Heart right ventricle (tissue), 16 donors: ENCODE results near the gene CDK19. TPM values are rescaled to one million over a fixed set of nuclear protein-coding genes. Genes with fewer than 3 reads are reported as not detected.
A peak's percentile ranks its signal among the peaks of the same experiment; 100 is the strongest.

Experiments
- ATAC-seq, 8 donors: fragments of 200-7000 bp; cut with Tn5 transposase; one replicate each; pipeline ENCODE4 v1.9.1; 2020; ENCODE audit warnings: mild to moderate bottlenecking in 8 of 8, moderate library complexity in 8 of 8, moderate number of reproducible peaks in 1 of 8
- DNase-seq, 2 donors: peaks; one replicate each; pipeline ENCODE4 v3.0.0-alpha.2; 2020
- H3K27ac ChIP-seq, 10 donors: fragments of 200-600 bp; sonication (generic) in 2 of 10; one replicate each; pipeline versions ENCODE4 v1.5.0 to v1.8.0; 2020 to 2022; ENCODE audit warnings: mild to moderate bottlenecking in 3 of 10
- H3K27me3 ChIP-seq, 7 donors: fragments of 200-600 bp; one replicate each; pipeline ENCODE4 v1.8.0; 2021 to 2022; ENCODE audit warnings: mild to moderate bottlenecking in 2 of 7
- H3K36me3 ChIP-seq, 9 donors: fragments of 200-600 bp; sonication (generic) in 1 of 9; one replicate each; pipeline versions ENCODE4 v1.5.0 to v1.8.0; 2020 to 2022; ENCODE audit warnings: mild to moderate bottlenecking in 2 of 9
- H3K4me1 ChIP-seq, 9 donors: fragments of 200-600 bp; sonication (generic) in 1 of 9; one replicate each; pipeline versions ENCODE4 v1.5.0 to v1.8.0; 2020 to 2022; ENCODE audit warnings: mild to moderate bottlenecking in 4 of 9
- H3K4me3 ChIP-seq, 10 donors: fragments of 200-600 bp; sonication (generic) in 2 of 10; one replicate each; pipeline versions ENCODE4 v1.5.0 to v1.8.0; 2020 to 2022; ENCODE audit warnings: mild to moderate bottlenecking in 7 of 10, moderate library complexity in 2 of 10
- H3K9me3 ChIP-seq, 11 donors: fragments of 200-600 bp in 10 of 11; sonication (generic) in 2 of 11; one replicate each; pipeline versions ENCODE4 v1.5.0 to v1.8.0; 2013 to 2022; ENCODE audit warnings: mild to moderate bottlenecking in 2 of 11, control low read depth in 1 of 11, moderate library complexity in 1 of 11
- WGBS, 2 donors: extraction: QIAGEN DNeasy Blood & Tissue Kit; methylation state at CpG; one replicate each; pipeline ENCODE4 v1.1.7; 2013; ENCODE audit warnings: inconsistent platforms in 1 of 2; 5-methylcytosine and 5-hydroxymethylcytosine counted together
- intact Hi-C, 10 donors: fragments of 100-400 bp; cut with DNase I; formaldehyde crosslinking; loops; one replicate each; pipeline versions ENCODE4 v1.11.1 to v1.14.2; 2022
- polyA plus RNA-seq, 2 donors: library from polyadenylated mRNA; stranded (reverse); fragments of 200-250 nt; gene quantifications; one replicate each; pipeline ENCODE4 v1.2.3, GENCODE V29; 2013
- total RNA-seq, 10 donors: library from RNA; stranded (reverse); fragmentation: NEBNext Ultra II Directional in 3 of 10; extraction: Animal tissue kit (Norgen Biotek cat#: 25700) in 3 of 10; gene quantifications; one replicate each; pipeline versions ENCODE4 v1.2.1 to v1.2.4, GENCODE V29; 2021 to 2023
- TF ChIP-seq, protein P1 (sequence below), 9 donors: fragments of 200-600 bp; sonication (generic) in 2 of 9; IDR thresholded peaks; one replicate each; pipeline versions ENCODE4 v1.5.0 to v1.8.0; 2021 to 2022; ENCODE audit warnings: antibody characterized with exemption in 9 of 9, mild to moderate bottlenecking in 5 of 9, moderate library complexity in 1 of 9
- donor health status: Arrhythmogenic right ventricular cardiomyopathy.
- donor health status: ischemic (EF 13 %, LVEDD 7.1; RV severe dilation, severe dysfunction).
- donor health status: healthy with polysubstance abuse.
- donor health status: DM: no; HTN: yes; CAD: no.
- donor health status: DM: no; HTN: no; CAD: no.
- donor health status: ischemic (EF 25% LVEDD 6.9; RV normal size, moderate dysfunction).
- donor health status: ischemic (EF 25% LVEDD 5.7; RV mildly dilated, moderate dysfunction).
- donor health status: healthy.
- donor health status: DM: yes; HTN: yes; CAD: no.
- donor health status: Ischemic cardiomyopathy.
- donor health status: ischemic (EF 35%, LVEDD 5.7; RV mildly dilated, moderate dysfunction).
- donor health status: nonischemic (EF 11% LVEDD 7.7; RV severe dilation, severe dysfunction).
- donor health status: DM: yes; HTN: yes; CAD: no.
- donor health status: PGD.
- donor health status: ischemic (EF 29% LVEDD 5.4; RV normal size, mild dysfunction).
- donor health status: nonischemic (EF 23%, LVEDD 6.1; RV moderate dilation, normal function).

CDK19 gene
- total and polyA plus RNA-seq, 12 donors: 3.9 to 13.0 (median 8.4) TPM

DNA sequence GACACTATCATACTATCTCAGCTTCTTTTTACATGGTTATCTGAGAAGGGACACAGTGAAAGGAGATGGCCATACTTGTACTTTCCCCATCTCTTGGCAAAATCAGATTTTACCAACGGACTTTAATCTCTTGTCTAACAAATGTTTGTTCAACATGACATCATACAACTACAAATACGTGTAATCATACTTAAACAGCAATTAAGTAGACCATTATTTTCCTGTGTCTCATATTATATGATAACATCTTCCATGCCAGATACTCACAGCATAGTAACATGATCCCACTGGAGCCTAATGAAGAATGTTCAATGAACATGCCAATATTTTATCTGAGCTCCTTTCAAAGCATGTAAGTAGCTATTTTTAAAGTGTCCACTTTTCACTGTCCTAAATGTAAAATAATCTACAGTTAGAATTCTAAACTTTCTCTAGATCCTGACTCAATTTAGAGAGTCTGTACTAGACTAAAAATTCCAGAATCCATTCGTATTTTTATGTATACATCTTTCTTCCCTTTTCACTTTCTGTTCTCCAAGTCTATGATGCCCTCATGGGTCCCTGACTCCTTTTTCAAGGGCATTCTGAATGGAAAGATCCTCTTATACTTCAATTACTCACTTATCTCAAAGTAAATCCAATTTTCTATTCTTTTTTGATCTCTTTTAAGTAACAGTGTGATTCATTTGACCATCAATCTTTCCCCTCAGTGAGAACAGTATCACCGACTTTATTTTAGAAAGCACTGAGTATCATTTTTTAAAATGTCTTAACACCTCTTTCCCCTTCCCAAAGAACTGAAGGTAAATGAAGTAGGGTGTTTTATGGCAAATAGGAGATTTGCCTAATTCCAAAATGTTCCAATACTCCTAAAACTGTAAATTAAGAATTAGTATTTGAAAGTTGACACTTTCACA, 133.5 kb downstream of the CDK19 start:
- Histone ChIP-seq H3K4me3 (no peak overlapping the region), H3K36me3 (no peaks in the 10 kb centered on the region), H3K27me3 (no peaks in the 10 kb centered on the region), H3K27ac (peak overlapping the region in 7 of 10 donors; percentile 27 to 61 (median 42)), H3K4me1 (peaks cover 0 to 24% (median 13%) of the 10 kb centered on the region in 9 donors), H3K9me3 (no peaks in the 10 kb centered on the region)
- intact Hi-C loops: loop anchor here (1.0 to 10.0 kb wide), 12 partner anchors 133 to 316 kb away; partner anchors contain the start of genes AMD1 (in 3 of the 10) and CDK19 (in 1 of the 10)
- WGBS, 2 donors: 37 to 42% methylated on average over 4 of the region's 4 CpGs
- DNase-seq (no peak), ATAC-seq (peak in 5 of 8 donors; percentile 14 to 47 (median 39))
- TF ChIP-seq, protein P1, sequence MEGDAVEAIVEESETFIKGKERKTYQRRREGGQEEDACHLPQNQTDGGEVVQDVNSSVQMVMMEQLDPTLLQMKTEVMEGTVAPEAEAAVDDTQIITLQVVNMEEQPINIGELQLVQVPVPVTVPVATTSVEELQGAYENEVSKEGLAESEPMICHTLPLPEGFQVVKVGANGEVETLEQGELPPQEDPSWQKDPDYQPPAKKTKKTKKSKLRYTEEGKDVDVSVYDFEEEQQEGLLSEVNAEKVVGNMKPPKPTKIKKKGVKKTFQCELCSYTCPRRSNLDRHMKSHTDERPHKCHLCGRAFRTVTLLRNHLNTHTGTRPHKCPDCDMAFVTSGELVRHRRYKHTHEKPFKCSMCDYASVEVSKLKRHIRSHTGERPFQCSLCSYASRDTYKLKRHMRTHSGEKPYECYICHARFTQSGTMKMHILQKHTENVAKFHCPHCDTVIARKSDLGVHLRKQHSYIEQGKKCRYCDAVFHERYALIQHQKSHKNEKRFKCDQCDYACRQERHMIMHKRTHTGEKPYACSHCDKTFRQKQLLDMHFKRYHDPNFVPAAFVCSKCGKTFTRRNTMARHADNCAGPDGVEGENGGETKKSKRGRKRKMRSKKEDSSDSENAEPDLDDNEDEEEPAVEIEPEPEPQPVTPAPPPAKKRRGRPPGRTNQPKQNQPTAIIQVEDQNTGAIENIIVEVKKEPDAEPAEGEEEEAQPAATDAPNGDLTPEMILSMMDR (IDR thresholded peaks at IDR 0.05): no peak

DNA sequence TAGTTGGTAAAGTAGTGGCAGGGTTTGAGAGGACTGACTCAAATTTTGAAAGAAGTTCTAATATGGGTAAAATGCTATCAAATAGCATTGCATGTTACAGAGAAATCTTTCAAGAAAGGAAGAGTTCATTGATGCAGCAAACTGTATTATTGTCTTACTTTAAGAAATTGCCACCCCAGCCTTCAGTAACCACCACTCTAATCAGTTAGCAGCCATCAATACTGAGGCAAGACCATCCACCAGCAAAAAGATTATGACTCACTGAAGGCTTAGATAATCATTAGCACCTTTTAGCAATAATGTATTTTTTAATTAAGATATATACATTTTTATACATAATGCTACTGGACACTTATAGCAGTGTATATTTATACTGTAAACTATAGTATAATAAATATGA, 138.9 kb downstream of the CDK19 start:
- intact Hi-C loops: loop anchor here in 1 of 10 donors (10.0 kb wide), 1 partner anchor 142 kb away; no protein-coding TSS in a partner anchor
- no peak for ATAC-seq

DNA sequence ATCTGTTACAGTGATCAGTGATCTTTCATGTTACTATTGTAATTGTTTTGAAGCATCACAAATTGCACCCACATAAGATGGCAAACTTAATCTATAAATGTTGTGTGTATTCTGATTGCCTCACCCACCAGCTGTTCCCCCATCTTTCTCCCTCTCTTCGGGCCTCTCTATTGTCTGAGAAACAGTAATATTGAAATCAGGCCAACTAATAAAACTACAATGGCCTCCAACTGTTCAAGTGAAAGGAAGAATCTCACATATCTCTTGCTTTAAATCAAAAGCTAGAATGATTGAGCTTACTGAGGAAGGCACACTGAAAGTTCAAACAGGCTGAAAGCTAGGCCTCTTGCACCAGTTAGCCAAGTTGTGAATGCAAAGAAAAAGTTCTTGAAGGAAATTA, 141.2 kb downstream of the CDK19 start:
- no peak overlapping the region for H3K4me3 ChIP-seq
- DNase-seq (no peak), ATAC-seq (no peak)
- TF ChIP-seq, protein P1 (IDR thresholded peaks at IDR 0.05): no peak
- WGBS, 2 donors: 55 to 74% methylated on average over 1 of the region's 1 CpG
- H3K4me1 ChIP-seq: peaks cover 0 to 17% (median 0%) of the 10 kb centered on the region in 9 donors
- no peak overlapping the region for H3K27ac ChIP-seq
- H3K9me3 ChIP-seq: no peaks in the 10 kb centered on the region
- intact Hi-C loops: loop anchor here in 1 of 10 donors (10.0 kb wide), 1 partner anchor 139 kb away; no protein-coding TSS in a partner anchor
- peaks cover 0 to 6% (median 0%) of the 10 kb centered on the region in 9 donors for H3K36me3 ChIP-seq
- no peaks in the 10 kb centered on the region for H3K27me3 ChIP-seq

More for the DNA sequence above, 138.9 kb downstream of the CDK19 start:
- Histone ChIP-seq H3K4me3 (no peak overlapping the region), H3K36me3 (no peaks in the 10 kb centered on the region), H3K9me3 (no peaks in the 10 kb centered on the region), H3K27ac (no peak overlapping the region), H3K27me3 (no peaks in the 10 kb centered on the region), H3K4me1 (peaks cover 0 to 13% (median 3%) of the 10 kb centered on the region in 9 donors)
- DNase-seq: no peak
- TF ChIP-seq, protein P1 (IDR thresholded peaks at IDR 0.05): no peak

DNA sequence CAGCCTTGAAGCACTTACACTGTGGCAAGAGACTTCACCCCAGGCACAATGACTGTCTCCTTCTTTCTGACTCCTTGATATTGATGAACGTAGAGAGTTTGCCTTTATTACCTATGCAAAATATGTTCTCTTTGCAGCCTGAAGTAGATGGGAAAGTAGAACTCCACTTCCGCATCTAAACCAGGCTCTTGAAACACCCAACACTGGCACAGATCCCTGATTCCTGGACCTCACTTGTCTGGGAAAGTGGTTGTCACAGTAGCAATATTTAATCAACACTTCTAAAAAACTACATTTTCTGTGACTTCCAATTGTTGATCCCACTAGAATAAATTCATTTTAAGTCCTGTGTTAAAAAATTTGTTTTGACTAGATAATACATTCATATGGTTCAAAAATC, 143.1 kb downstream of the CDK19 start:
- H3K9me3 ChIP-seq: no peaks in the 10 kb centered on the region
- ATAC-seq (no peak), DNase-seq (no peak)
- intact Hi-C loops: loop anchor here in 1 of 10 donors (10.0 kb wide), 1 partner anchor 137 kb away; no protein-coding TSS in a partner anchor
- WGBS, 2 donors: 81 to 87% methylated on average over 2 of the region's 2 CpGs
- H3K4me3 ChIP-seq: no peak overlapping the region
- no peak overlapping the region for H3K27ac ChIP-seq
- H3K4me1 ChIP-seq: peaks cover 0 to 17% (median 0%) of the 10 kb centered on the region in 9 donors
- H3K27me3 ChIP-seq: no peaks in the 10 kb centered on the region
- TF ChIP-seq, protein P1 (IDR thresholded peaks at IDR 0.05): no peak
- H3K36me3 ChIP-seq: peaks cover 0 to 10% (median 0%) of the 10 kb centered on the region in 9 donors
